Measurements from ENCODE around the gene ZCCHC14. TPM values are rescaled to one million over a fixed set of nuclear protein-coding genes. Genes with fewer than 3 reads are reported as not detected.

ZCCHC14 gene
- total RNA-seq, 1 experiment from 2014 or later = 45.4 TPM

GRCh38 chr16:87426423-87427215 is 66.2 kb downstream of the ZCCHC14 start:
- Mint-ChIP-seq H3K9me3 (ENCODE audit: low read depth, unreplicated experiment) (no peaks in the 10 kb centered on the region), H3K27ac (ENCODE audit: unreplicated experiment) (no peak overlapping the region), H3K27me3 (ENCODE audit: unreplicated experiment) (no peaks in the 10 kb centered on the region), H3K4me3 (ENCODE audit: low read depth, unreplicated experiment) (no peak overlapping the region), H3K4me1 (ENCODE audit: low read depth, unreplicated experiment) (no peaks in the 10 kb centered on the region), H3K36me3 (ENCODE audit: insufficient read depth, unreplicated experiment) (peaks cover 39% of the 10 kb centered on the region)
- intact Hi-C loops (cut with micrococcal nuclease; ENCODE audit: unreplicated experiment) = no loop called here
- no TSS peak for BruUV-seq (replicated peaks)
- no peak for DNase-seq
- CTCF ChIA-PET = interaction anchor here (1.1 kb wide), 1 partner anchor 10 kb away, joined by 4 read pairs; no protein-coding TSS in a partner anchor
- TF ChIP-seq CTCF (IDR thresholded peaks at IDR 0.05; ENCODE audit: unreplicated experiment) = no peak

- DNase-seq = no peak
- intact Hi-C loops (cut with micrococcal nuclease; ENCODE audit: unreplicated experiment) = no loop called here
- Mint-ChIP-seq H3K4me1 (ENCODE audit: low read depth, unreplicated experiment) (no peaks in the 10 kb centered on the region), H3K4me3 (ENCODE audit: low read depth, unreplicated experiment) (no peak overlapping the region), H3K36me3 (ENCODE audit: insufficient read depth, unreplicated experiment) (peaks cover 39% of the 10 kb centered on the region), H3K9me3 (ENCODE audit: low read depth, unreplicated experiment) (no peaks in the 10 kb centered on the region), H3K27ac (ENCODE audit: unreplicated experiment) (no peak overlapping the region), H3K27me3 (ENCODE audit: unreplicated experiment) (no peaks in the 10 kb centered on the region)
- TF ChIP-seq CTCF (IDR thresholded peaks at IDR 0.05; ENCODE audit: unreplicated experiment) = no peak
- no TSS peak for BruUV-seq (replicated peaks)
- CTCF ChIA-PET = interaction anchor here (0.7 to 1.1 kb wide), 2 partner anchors 9 to 171 kb away, joined by 3 to 4 read pairs; no protein-coding TSS in a partner anchor
These were observed 66.9 kb downstream of the ZCCHC14 start for GRCh38 chr16:87425941-87426340.

GRCh38 chr16:87424266-87424665 is 68.6 kb downstream of the ZCCHC14 start:
- H3K27me3 Mint-ChIP-seq (ENCODE audit: unreplicated experiment) = no peaks in the 10 kb centered on the region

GRCh38 chr16:87423429-87423828 is 69.4 kb downstream of the ZCCHC14 start:
- H3K36me3 Mint-ChIP-seq (ENCODE audit: insufficient read depth, unreplicated experiment) = peaks cover 43% of the 10 kb centered on the region
- H3K27me3 Mint-ChIP-seq (ENCODE audit: unreplicated experiment) = no peaks in the 10 kb centered on the region
- CTCF ChIA-PET = no interaction called here
- no peak overlapping the region for H3K27ac Mint-ChIP-seq (ENCODE audit: unreplicated experiment)
- no peaks in the 10 kb centered on the region for H3K4me1 Mint-ChIP-seq (ENCODE audit: low read depth, unreplicated experiment)
- no peaks in the 10 kb centered on the region for H3K9me3 Mint-ChIP-seq (ENCODE audit: low read depth, unreplicated experiment)
- no peak for TF ChIP-seq CTCF (IDR thresholded peaks at IDR 0.05; ENCODE audit: unreplicated experiment)
- intact Hi-C loops (cut with micrococcal nuclease; ENCODE audit: unreplicated experiment) = no loop called here
- no peak for DNase-seq
- BruUV-seq (replicated peaks) = no TSS peak
- H3K4me3 Mint-ChIP-seq (ENCODE audit: low read depth, unreplicated experiment) = no peak overlapping the region

More at GRCh38 chr16:87424266-87424665, 68.6 kb downstream of the ZCCHC14 start:
- no peaks in the 10 kb centered on the region for H3K4me1 Mint-ChIP-seq (ENCODE audit: low read depth, unreplicated experiment)
- no TSS peak for BruUV-seq (replicated peaks)
- intact Hi-C loops (cut with micrococcal nuclease; ENCODE audit: unreplicated experiment) = no loop called here
- no peak overlapping the region for H3K27ac Mint-ChIP-seq (ENCODE audit: unreplicated experiment)
- CTCF ChIA-PET = no interaction called here
- no peak for TF ChIP-seq CTCF (IDR thresholded peaks at IDR 0.05; ENCODE audit: unreplicated experiment)
- no peak for DNase-seq
- no peaks in the 10 kb centered on the region for H3K9me3 Mint-ChIP-seq (ENCODE audit: low read depth, unreplicated experiment)
- no peak overlapping the region for H3K4me3 Mint-ChIP-seq (ENCODE audit: low read depth, unreplicated experiment)
- H3K36me3 Mint-ChIP-seq (ENCODE audit: insufficient read depth, unreplicated experiment) = peaks cover 47% of the 10 kb centered on the region

All from Calu3 (cell line).